ENCODE data around the gene TRIM9. TPM values are rescaled to one million over a fixed set of nuclear protein-coding genes. Genes with fewer than 3 reads are reported as not detected.
"Not testable (repeated sequence)": the region's sequence is repeated elsewhere in the genome, so short reads cannot be mapped to it uniquely, and the experiment has no call there.

Gene TRIM9
- total RNA-seq, 1 experiment from 2014 or later: 2.0 TPM

- peak; percentile 82 for DNase-seq (ENCODE audit: low read depth)
Observed at GRCh38 chr14:51004801-51005526, 89.9 kb downstream of the TRIM9 start.

GRCh38 chr14:51004352-51004800 is 90.5 kb downstream of the TRIM9 start:
- DNase-seq (ENCODE audit: low read depth): no peak

GRCh38 chr14:51002406-51002999 is 92.4 kb downstream of the TRIM9 start:
- DNase-seq (ENCODE audit: low read depth): no peak

- no peak for DNase-seq (ENCODE audit: low read depth)
Observed at GRCh38 chr14:51000566-51000965, 94.3 kb downstream of the TRIM9 start.

- peak; percentile 46 for DNase-seq (ENCODE audit: low read depth)
Observed at GRCh38 chr14:50999726-51000125, 95.2 kb downstream of the TRIM9 start.

- no peak for DNase-seq (ENCODE audit: low read depth)
Observed at GRCh38 chr14:50998612-50999011, 96.3 kb downstream of the TRIM9 start.

- no peak for DNase-seq (ENCODE audit: low read depth)
Observed at GRCh38 chr14:50997712-50998111, 97.2 kb downstream of the TRIM9 start.

GRCh38 chr14:50994158-50994557 is 100.7 kb downstream of the TRIM9 start:
- not testable (repeated sequence) for DNase-seq (ENCODE audit: low read depth)

- no peak for DNase-seq (ENCODE audit: low read depth)
Observed at GRCh38 chr14:50985859-50986331, 109.0 kb downstream of the TRIM9 start.

- peak; percentile 24 for DNase-seq (ENCODE audit: low read depth)
Observed at GRCh38 chr14:50985124-50985858, 109.6 kb downstream of the TRIM9 start.

GRCh38 chr14:50984036-50984710 is 110.7 kb downstream of the TRIM9 start:
- no peak for DNase-seq (ENCODE audit: low read depth)

- no peak for DNase-seq (ENCODE audit: low read depth)
Observed at GRCh38 chr14:50979941-50980850, 114.7 kb downstream of the TRIM9 start.

GRCh38 chr14:50978888-50979287 is 116.0 kb downstream of the TRIM9 start:
- DNase-seq (ENCODE audit: low read depth): no peak

GRCh38 chr14:50978529-50978871 is 116.4 kb downstream of the TRIM9 start:
- DNase-seq (ENCODE audit: low read depth): no peak

- no peak for DNase-seq (ENCODE audit: low read depth)
Observed at GRCh38 chr14:50977863-50978528, 116.9 kb downstream of the TRIM9 start.

- no peak for DNase-seq (ENCODE audit: low read depth)
Observed at GRCh38 chr14:50974118-50974517, 120.8 kb downstream of the TRIM9 start.

GRCh38 chr14:50972734-50973133 is 122.2 kb downstream of the TRIM9 start:
- DNase-seq (ENCODE audit: low read depth): no peak

- DNase-seq (ENCODE audit: low read depth): no peak
Observed at GRCh38 chr14:50970886-50971781, 123.8 kb downstream of the TRIM9 start.

GRCh38 chr14:50967790-50968189 is 127.1 kb downstream of the TRIM9 start:
- DNase-seq (ENCODE audit: low read depth): no peak

All from M059J (cell line).